ENCODE measurements around the gene PRKCB.
A peak's percentile ranks its signal among the peaks of the same experiment; 100 is the strongest.

PRKCB gene

DNA sequence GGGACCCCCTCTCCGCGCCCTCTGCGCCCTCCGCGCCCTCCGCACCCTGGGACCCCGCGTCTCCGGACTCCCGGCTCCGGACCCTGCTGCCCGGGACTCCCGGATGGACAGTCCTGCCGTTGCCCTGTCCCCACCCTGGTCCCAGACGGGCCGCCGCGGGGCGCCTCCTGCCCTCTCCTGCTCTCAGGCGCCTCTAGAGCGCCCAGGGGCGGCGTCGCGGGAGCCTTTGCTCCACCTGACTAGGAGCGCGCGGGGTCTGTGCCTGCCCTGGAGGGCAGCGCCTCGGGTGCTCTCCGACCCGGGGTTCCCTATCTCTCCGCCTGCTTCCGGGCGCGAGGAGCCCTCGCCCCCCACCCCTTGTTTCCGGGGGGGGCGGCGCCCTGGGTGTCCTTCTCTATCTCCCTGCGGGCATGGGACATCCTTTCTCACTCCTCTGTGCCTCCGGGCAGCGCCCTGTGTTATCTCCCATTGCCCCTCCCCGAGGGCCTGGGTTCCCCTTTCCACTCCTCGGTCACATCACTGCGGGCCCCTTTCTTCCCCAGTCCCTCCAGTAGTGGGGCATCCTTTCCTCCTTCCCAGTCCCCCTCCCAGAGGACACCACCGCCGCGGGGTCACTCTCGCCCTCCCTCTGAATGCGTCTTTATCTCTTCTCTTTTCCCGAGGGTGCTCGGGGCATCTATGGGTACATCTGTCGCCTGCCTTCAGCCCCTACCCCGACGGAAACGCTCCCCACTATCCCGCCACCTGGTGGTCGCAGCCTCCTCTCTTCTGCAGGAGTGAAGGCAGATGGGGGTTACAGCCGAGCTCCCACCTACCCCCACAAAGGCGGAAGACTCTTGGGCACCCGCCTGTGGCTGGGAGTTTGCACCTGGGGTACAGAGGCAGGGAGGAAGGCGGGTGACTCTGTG is 875 bp downstream of the PRKCB start:
- peak; percentile 76 to 78 for DNase-seq

DNA sequence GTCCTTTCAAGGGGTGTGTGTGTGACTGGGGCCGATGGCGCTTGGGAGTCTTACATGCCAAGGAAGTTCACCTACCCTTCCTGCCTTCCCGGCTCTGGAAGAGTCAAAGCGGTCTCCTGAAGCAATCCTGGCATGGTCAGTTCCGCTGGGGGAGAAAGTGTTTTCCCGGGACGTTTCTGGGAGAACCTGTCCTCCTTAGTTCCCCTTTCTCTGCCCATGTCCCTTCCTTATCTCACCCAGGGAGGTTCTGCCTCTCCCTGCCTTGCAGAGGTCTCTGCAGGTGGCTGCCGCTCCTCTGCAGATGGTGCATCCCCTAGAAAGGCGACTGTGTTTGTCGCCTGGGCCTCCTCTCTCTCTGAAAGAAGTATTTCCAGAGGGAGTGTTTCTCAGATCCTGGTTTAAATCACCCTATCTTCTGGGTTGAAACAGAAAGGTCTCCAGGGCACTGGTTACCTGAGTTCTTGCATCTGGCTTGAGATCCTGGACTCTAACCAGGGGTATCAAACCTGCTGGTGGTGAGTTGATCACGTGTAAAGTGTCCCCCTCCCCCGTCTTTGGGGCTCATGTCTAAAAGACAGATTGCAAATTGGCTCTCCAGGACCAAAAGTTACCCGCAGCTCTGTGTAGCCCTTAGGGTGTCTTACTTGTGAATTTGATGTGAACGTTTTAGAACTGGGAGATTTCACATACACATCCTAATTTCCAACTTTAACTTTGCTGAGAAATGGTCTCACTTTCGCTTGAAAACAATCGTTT is 1.9 kb downstream of the PRKCB start:
- DNase-seq = peak in 1 of 2 experiments; percentile 44

DNA sequence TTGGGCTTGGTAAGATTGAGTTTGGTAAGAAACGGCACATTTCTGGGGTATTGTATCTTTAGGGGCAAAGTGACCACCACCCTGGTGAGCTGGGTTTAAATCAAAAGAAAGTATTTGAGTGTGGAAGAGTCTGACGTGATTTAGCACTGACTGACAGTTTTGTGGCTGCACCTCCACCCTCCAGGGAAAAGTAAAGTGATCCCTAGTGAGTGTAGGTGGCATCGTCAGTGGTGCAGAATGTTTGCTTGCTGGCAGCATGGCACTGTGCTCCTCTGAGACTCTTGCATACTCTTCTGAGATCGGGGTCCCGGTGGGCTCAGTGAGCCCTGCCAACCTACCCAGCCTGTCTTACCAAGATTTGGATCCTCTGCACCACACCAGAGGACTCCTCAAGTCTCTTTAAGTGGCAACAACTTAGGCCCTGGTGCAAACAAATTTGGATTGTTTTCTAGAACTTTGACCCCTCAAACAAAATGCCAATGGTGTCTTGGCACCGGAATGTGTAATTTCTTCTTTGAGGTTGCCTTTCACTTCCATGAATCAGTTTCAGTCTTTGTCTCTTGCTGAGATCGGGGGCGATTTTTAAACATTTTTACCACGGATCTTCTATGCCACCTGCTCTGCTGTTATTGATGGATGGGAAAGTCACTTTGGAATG is 2.8 kb downstream of the PRKCB start:
- DNase-seq = no peak

DNA sequence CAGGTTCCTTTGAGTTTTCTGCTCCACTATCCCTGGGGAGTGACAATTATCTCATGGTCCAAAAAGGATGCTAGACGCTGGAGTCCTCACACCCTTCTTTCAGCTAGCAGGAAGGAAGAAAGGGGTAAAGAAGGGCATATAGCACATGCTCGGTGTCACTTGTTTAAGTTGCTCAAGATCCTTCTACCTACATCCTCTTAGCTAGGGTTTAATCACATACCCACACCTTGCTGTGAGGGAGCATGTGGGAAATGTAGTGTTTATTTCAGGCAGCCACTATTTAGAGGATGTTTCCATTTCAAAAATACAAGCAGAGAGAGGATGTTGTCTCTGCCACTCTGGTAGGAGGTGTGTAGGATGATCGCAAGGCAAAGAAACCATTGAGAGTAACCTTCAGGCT is 4.5 kb downstream of the PRKCB start:
- no peak for DNase-seq

DNA sequence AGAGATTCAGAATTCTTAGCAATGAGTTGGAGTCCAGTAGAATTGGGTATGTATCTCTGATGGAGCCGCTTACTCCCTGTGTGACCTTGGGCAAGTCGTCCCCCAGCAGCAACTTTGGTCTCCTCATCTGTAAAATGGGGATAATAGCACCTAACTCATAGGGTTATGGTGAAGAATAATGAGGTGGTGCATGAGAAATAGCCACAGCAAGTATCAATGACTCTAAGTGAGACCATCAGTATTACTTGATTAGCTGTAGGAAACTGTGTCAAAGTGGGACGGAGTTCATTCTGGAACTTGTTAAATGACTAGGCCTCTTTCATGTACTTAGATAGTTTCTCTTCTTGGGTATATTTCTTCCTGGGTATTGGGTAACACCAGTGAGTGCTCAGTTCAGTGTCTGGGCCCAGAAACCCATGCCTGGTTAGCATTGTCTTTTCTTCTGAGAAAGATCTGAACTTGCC is 6.4 kb downstream of the PRKCB start:
- peak; percentile 59 to 68 for DNase-seq

DNA sequence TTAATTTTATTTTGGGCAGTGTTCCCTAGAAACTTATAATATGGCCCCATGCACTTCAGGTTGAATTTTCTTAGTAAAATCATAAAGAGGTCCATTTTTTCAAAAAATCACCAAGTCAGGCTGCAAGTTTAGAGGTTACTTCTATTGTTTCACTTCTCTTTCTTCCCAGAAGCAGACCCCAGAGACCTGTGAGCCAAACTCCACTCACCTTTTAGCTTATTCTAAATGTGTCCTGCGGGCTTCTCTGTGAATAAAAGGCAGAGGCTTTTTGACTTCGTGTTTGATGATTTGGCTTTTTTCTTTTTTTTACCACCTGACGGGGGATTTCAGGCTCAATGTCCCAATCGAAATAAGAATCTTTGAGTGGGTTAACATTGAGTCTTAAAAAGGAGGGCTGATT is 7.4 kb downstream of the PRKCB start:
- DNase-seq = no peak

DNA sequence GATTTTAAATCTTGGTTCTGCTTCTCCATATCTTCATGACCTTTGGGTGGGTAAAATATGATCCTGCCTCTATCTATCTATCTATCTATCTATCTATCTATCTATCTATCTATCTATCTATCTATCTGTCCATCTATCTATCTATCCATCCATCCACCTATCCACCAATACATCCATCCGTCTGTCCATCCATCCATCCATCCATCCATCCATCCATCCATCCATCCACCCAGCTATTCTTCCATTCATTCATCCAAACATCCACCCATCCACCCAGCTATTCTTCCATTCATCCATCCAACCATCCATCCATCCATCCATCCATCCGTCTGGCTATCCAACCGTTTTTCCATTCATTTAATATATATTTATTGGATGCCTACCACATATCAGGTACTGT is 11.5 kb downstream of the PRKCB start:
- no peak for DNase-seq

DNA sequence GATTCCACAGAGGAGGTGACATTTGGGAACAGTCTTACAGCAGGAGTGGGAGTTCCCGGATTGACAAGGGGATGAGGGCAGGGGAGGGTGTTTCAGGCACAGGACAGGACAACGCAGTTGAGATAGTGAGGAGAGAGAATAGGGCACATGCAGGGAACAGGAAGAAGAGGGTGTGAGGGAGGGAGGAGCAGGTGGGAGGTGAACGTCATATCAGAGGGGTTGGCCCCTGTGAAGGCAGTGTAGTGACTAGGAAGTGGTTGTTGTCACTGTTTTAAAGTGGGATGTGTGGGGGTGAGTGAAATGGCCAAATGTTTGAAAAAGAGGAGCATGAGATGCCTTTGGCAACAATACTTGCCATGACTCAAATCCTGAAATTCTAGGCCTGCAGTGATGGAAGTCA is 12.2 kb downstream of the PRKCB start:
- peak; percentile 63 to 73 for DNase-seq

DNA sequence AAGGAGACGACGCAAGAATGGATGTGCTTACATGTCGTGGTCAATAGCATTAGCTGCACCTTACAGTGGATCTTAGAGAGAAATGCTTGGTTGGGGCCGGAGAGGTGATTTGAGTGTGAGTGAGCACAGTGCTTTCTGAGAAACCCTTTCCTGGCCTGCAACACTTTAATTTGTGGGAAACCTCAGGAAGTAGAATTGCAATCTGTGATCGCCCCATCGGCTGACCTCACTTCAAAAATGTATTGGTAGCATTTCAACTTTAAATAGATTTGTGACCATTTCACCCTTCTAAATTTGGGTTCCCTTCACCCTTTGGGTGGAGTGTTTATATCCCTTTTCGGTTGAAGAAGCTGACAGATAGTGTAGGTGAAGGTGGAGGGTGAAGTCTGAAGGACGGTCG is 13.2 kb downstream of the PRKCB start:
- DNase-seq = no peak

DNA sequence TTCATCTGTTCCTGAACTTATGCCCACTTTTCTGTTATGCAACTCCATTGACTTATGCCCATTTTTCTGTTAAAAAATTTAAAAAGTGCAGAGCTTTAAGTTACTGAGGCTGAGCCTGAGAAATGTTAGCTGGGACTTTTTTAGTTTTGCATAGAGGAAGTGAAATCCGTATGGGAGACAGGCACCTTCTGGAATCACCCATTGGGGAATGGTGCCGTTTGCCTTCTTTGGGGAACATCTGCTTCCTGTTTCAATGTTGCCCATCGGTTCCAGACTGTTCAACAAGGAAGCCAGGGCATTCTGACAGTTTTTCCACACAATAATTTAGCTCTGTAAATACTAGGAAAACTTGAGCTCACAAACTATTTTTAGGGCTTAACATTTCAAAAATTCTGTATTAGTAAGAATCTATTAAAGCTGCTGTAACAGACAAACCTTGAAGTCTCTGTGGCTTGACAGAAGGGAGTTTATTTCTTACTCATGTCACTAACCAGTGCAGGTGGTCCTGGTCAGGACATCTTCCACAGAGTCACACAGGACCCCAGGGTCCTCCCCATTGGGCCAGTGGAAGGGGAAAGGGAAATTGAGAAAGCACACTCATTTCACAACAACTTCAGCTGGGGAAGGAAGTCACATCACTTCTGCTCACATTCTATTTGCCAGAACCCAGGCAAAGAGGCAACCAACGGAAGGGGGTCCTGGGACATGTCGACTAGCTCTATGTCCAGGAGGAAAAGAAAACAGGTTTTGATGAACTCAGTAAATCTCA is 17.2 kb downstream of the PRKCB start:
- DNase-seq = no peak

DNA sequence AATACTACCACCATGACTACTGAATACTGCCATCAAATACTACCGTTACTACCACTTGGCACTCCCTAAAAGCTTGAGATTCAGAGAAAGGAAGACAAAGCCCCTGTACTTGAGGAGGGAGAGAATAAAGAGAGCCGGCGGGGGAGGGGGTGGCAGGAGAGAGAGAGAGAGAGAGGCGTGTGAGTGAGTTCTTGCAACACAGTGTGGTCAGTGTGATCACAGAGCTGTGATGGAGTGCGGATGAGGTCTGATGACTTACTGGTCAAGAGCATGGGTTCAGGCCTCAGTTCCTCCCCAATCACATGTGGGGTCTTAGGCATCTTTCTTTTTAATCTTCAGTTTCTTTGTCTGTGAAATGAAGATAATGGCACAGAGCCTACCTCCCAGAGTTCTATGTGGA is 19.2 kb downstream of the PRKCB start:
- DNase-seq = no peak

DNA sequence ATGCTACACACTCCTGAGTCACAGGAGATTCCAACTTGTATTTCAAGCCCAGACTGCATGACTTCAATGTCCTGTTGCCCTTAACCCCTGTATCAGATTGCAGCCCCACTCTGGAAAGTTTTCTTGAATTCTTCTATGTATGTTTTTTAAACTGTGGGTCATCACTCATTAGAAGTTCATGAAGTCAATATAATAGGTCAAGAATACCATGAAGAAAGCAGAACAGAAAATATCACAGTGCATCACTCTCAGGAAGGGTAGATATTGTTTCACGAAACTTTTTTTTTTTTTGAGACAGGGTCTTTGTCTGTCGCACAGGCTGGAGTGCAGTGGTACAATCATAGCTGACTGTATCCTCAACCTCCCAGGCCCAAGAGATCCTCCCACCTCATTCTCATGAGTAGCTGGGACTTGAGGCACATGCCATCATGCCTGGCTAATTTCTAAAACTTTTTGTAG is 20.5 kb downstream of the PRKCB start:
- DNase-seq = no peak

DNA sequence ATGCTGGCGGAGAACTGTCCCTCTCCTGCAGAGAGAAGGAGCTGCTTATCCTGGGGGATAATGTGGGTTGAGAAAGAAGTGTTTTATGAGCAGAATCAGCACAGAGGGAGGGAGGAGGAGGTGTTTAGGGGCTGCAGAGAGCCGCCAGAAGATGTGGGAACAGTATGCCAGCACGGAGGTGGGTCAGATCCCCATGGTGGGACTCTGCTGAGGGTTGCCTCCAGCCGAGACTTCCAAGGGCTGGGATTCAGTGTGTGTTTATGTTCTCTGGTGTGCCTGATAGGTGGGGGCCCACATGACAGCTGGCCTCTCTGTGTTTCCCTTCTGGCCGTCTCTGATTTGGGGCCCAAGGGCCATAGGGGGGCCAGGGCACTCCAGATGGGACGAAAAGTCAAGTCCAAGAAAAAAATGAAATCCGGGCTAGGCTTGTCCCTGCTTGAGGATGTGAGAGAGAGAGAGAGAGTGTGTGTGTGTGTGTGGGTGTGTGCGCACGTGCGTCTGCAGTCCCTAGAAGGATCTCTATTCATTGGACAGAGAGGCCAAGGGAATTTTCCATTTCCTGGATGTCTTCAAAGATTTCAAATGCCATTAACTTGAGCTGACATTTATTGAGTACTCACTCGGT is 21.6 kb downstream of the PRKCB start:
- no peak for DNase-seq

DNA sequence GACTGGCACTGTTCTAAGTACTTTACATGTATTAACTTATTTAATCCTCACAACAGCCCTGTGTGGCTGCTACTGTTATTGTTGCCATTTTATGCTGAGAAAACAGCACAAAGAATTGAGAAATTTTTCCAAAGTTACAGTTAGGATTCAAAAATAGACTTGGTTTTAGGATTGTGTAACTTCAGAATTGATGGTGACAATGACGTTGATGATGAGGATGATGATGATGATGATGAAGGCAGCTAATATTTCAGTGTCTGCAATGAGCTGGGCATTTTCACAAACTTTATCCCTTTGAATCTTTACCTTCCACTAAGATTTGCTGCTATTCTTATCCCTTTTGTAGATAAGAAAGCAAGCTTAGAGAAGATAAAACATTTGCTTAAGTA is 22.1 kb downstream of the PRKCB start:
- no peak for DNase-seq

DNA sequence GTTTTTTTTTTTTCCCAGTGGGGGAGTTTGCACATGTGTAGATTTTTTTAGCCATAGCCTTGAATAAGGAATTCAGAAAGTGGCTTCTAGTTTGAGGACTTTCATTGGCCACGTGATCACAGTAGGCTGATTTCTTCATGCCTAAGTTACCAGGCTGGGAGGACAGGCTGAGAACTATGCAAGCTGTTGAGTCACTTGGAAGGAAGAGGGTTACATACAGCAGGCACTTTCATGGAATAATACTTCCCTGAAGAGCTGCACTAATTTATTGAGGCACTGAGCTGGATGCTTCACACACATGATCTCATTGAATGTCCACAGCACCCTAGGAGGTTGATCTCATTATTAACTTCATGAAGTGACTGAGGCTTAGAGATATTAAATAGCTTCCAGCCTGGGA is 22.8 kb downstream of the PRKCB start:
- no peak for DNase-seq

DNA sequence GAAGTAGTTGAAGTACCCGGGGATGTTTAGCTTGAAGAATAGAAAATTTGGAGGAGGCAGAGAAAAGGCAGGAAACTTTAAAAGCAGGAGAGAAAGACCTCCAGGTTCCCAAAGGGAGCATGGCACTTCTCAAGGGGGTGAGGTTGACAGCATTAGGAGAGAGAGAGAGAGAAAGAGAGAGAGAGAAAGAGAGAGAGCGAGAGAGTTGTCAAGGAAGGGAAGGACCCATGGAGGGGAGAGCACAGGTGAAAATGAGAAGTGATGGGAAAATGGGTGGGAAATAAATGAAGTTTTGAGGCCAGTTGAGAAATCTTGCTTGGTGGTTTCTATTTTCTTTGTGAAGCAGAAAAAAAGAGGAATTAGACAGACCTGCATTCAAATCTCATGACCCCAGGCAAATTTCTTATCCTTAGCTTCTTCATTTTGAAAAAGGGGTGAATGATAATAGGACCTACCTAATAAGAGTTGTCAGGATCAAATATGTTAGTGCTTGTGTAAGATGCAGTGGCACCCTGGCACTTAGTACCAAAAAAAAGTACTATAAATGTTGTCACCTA is 24.0 kb downstream of the PRKCB start:
- DNase-seq = no peak

DNA sequence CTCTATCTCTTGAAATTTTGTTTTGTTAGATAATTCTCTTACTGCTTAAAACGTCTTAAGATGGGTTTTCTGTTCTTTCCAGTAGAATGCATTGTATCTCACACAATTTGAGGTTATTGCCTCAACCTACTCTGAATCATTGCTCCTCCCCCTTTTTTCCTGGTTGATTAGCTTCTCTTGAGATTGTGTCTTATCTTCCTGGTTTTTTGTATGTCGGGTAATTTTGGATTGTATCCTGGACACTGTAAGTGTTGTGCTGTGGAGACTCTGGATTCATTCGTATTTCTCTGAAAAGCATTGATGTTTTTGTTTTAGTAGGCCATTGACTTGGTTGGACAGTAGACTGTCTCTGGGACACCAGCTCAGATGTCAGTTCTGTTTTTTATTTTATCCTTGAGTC is 26.1 kb downstream of the PRKCB start:
- DNase-seq = no peak

DNA sequence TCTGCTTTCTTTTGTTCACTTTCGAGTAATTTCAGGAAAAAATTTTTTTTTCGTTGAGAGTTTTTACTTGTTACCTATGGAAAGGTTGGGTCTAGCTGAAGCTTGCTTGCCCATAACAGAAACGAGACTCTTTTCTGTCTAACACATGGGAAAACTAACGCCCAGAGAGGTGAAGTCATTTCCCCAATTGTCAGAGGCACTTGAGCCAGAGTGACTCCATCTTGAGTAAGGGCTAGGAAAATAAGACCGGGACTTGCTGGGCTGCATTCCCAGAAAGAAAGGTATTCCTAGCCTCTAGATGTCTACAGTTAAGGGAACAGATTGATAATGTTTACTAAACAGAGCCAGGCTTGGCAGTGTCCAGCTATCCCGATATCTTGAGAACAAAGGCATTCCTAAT is 26.8 kb downstream of the PRKCB start:
- DNase-seq = no peak

DNA sequence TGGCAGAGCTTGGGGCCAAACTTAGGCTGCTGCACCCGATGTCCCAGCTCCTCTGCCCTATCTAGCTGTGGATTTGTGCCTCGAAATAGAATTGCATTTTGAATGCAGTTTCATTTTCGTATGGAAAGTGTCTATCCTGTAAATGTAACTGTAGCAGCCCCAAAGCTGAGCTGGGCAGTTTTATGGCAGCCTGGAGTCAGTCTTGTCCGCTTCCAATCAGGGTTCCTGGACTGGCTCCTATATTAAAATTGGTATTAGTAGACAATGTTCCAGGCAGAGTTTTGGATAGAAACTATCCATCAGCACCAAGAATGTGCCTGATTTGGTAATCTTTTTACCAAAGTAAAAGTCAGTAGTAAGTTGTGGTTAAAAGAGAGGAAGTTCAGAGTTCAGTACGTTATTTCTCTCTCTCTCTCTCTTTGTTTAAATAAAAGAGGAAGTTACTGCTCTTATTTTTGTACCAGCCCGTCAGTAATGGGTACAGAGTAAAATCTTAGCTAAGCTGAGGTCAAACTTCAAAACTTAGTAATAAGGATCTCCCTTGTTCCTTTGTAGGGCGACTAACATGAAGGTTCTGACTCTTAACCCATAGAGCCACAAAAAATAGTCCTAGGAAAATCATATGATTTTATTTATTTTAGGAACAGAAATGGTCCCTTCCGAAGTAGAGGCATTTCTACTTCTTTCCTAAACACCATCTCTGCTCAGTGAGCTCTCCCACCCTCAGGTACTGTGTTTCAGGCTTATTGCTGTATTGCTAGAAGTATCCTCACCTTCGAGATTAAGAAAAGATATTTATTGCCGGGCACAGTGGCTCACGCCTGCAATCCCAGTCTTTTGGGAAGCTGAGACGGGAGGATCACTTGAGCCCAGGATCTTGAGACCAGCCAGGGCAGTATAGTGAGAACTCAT is 28.0 kb downstream of the PRKCB start:
- peak in 1 of 2 experiments; percentile 44 for DNase-seq

DNA sequence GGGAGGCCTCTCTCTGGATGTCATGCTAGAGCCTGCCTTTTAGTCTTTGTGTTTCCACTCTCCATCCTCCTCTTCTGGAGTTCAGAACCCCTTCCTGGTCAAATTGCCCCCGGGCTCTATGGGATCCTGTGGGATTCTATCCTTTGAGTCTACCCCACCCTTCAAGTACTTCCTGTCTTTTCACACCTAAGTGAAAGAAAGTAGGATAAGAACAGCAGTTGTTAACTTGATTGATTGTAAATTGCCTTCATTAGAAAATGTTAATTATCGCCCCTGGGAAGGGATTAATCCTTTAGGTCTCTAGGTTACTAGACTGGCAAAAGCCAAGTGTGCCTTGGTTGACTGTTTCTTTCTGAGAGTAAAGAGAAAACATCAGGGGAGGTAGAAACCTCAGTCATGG is 30.1 kb downstream of the PRKCB start:
- no peak for DNase-seq

DNA sequence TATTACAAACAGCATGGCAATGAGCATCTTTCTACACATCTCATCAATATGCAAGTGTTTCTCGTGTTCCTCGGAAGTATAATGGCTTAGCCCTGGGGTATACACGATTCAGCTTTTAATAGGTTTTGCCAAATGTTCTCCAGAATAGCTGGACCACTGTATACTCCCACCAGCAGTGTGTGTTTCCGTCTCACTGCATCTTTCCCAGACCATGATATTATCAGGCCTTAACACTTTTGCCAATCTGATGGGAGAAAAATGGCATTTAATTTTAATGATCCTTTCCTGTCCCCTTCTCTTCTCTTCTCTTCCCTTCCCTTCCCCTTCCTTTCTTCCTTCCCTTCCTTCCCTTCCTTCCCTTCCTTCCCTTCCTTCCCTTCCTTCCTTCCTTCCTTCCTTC is 30.8 kb downstream of the PRKCB start:
- no peak for DNase-seq

Measured in activated T-cell treated with anti-CD3 and anti-CD28 coated beads, Interleukin-2, amount 50 U/mL, for 48 hours (primary cell).